CD4-positive, alpha-beta T cell (primary cell): ENCODE measurements around the gene GP1BA. TPM values are rescaled to one million over a fixed set of nuclear protein-coding genes. Genes with fewer than 3 reads are reported as not detected.

Source experiments
- ATAC-seq: fragments of 200-7000 bp; cut with Tn5 transposase; one replicate; pipeline ENCODE4 v1.10.0; 2022; ENCODE audit warnings: mild to moderate bottlenecking; ENCODE audit not compliant: poor library complexity
- CTCF ChIA-PET: fragments of 350-600 bp; sonication (Branson Sonifier 250); formaldehyde crosslinking; loops from one replicate; lab custom pipeline; 2021; ENCODE audit warnings: antibody characterized with exemption, inconsistent platforms; lab: Charles Lee
- POLR2A ChIA-PET: fragments of 350-600 bp; sonication (Branson Sonifier 250); formaldehyde crosslinking; loops from one replicate; lab custom pipeline; 2021; ENCODE audit warnings: antibody characterized with exemption, inconsistent platforms; lab: Charles Lee
- DNase-seq, 14 experiments: peaks; one replicate each; pipeline ENCODE4 v3.0.0-alpha.2; 2013 to 2020; ENCODE audit warnings: mixed read lengths in 2 of 14
- H3K27ac ChIP-seq, 2 donors: one replicate each; pipeline versions ENCODE4 v1.5.1 to v1.7.0; 2013; ENCODE audit warnings: low read length in 2 of 2, low read depth in 1 of 2, mild to moderate bottlenecking in 1 of 2
- H3K27me3 ChIP-seq, 2 experiments: 1 replicate in 1 of 2; 2 replicates in 1 of 2; pipeline versions ENCODE4 v1.6.1 to v1.7.0; 2013; ENCODE audit warnings: low read length in 2 of 2, control low read depth in 1 of 2, mild to moderate bottlenecking in 1 of 2, moderate library complexity in 1 of 2; ENCODE audit not compliant: insufficient read depth in 2 of 2, control insufficient read depth in 1 of 2
- H3K36me3 ChIP-seq: one replicate; pipeline ENCODE4 v1.6.1; 2013; ENCODE audit warnings: low read length, control low read depth; ENCODE audit not compliant: insufficient read depth
- H3K4me1 ChIP-seq: one replicate; pipeline ENCODE4 v1.6.1; 2013; ENCODE audit warnings: low read length, control low read depth; ENCODE audit not compliant: insufficient read depth
- H3K4me3 ChIP-seq: one replicate; pipeline ENCODE4 v1.5.1; 2013; ENCODE audit warnings: mild to moderate bottlenecking, low read length, moderate library complexity
- H3K9me3 ChIP-seq, 2 experiments: 1 replicate in 1 of 2; 2 replicates in 1 of 2; pipeline versions ENCODE4 v1.6.1 to v1.7.0; 2013; ENCODE audit warnings: low read length in 2 of 2, mild to moderate bottlenecking in 2 of 2, control low read depth in 1 of 2, moderate library complexity in 1 of 2; ENCODE audit not compliant: control insufficient read depth in 1 of 2, insufficient read depth in 1 of 2
- H3K27ac Mint-ChIP-seq: one replicate; pipeline ENCODE4 v1.8.0; 2020; ENCODE audit warnings: mixed read lengths
- H3K27me3 Mint-ChIP-seq: one replicate; pipeline ENCODE4 v1.8.0; 2021; ENCODE audit warnings: mixed read lengths
- H3K36me3 Mint-ChIP-seq: one replicate; pipeline ENCODE4 v1.8.0; 2021; ENCODE audit warnings: low read depth, mixed read lengths
- H3K4me1 Mint-ChIP-seq: one replicate; pipeline ENCODE4 v1.8.0; 2021; ENCODE audit warnings: low read depth, mixed read lengths
- H3K4me3 Mint-ChIP-seq: one replicate; pipeline ENCODE4 v1.8.0; 2020; ENCODE audit warnings: mild to moderate bottlenecking, mixed read lengths
- H3K9me3 Mint-ChIP-seq: one replicate; pipeline ENCODE4 v1.8.0; 2020; ENCODE audit warnings: mixed read lengths
- CTCF ChIP-seq: fragments of 200-600 bp; IDR thresholded peaks from one replicate; pipeline ENCODE4 v1.8.0; 2022; ENCODE audit warnings: antibody characterized with exemption, mild to moderate bottlenecking
- intact Hi-C, 2 experiments: fragments of 100-400 bp; cut with DNase I in 1 of 2; cut with micrococcal nuclease in 1 of 2; formaldehyde crosslinking; loops; one replicate each; pipeline versions ENCODE4 v1.15.1 to v1.9.0; 2023 to 2025; cut with DNase I, micrococcal nuclease
- total RNA-seq, 174 experiments: library from RNA in 2 of 174; stranded (reverse) in 2 of 174; gene quantifications; one replicate each; pipeline ENCODE4 v1.2.3 and lab custom pipeline; 2021 to 2026

The GP1BA gene
- total RNA-seq, 2 experiments from 2014 or later = not detected

GRCh38 chr17:4928881-4929280 is 3.2 kb upstream of the GP1BA start:
- ChIA-PET CTCF (no interaction called here), POLR2A (interaction anchor here (1.0 kb wide), 1 partner anchor 11 kb away, joined by 8 read pairs; the partner anchor contains the start of gene SLC25A11)
- Mint-ChIP-seq H3K4me1 (peaks cover 12% of the 10 kb centered on the region), H3K27ac (no peak overlapping the region), H3K4me3 (no peak overlapping the region), H3K36me3 (peaks cover 17% of the 10 kb centered on the region), H3K9me3 (no peaks in the 10 kb centered on the region), H3K27me3 (no peaks in the 10 kb centered on the region)
- no peak for TF ChIP-seq CTCF
- Histone ChIP-seq H3K9me3 (no peaks in the 10 kb centered on the region), H3K36me3 (no peaks in the 10 kb centered on the region), H3K4me3 (no peak overlapping the region), H3K4me1 (peaks cover 8% of the 10 kb centered on the region), H3K27ac (no peak overlapping the region), H3K27me3 (no peaks in the 10 kb centered on the region)
- no peak for DNase-seq
- no peak for ATAC-seq
- intact Hi-C loops = no loop called here

- Histone ChIP-seq H3K27me3 (no peaks in the 10 kb centered on the region), H3K27ac (no peak overlapping the region), H3K4me3 (no peak overlapping the region), H3K9me3 (no peaks in the 10 kb centered on the region), H3K4me1 (peaks cover 17% of the 10 kb centered on the region), H3K36me3 (peaks cover 14% of the 10 kb centered on the region)
- Mint-ChIP-seq H3K9me3 (no peaks in the 10 kb centered on the region), H3K4me1 (peaks cover 18% of the 10 kb centered on the region), H3K27me3 (no peaks in the 10 kb centered on the region), H3K4me3 (no peak overlapping the region), H3K27ac (no peak overlapping the region), H3K36me3 (peaks cover 29% of the 10 kb centered on the region)
- ChIA-PET POLR2A (no interaction called here), CTCF (no interaction called here)
- intact Hi-C loops = no loop called here
- DNase-seq (peak in 1 of 14 experiments; percentile 10), ATAC-seq (no peak)
- no peak for TF ChIP-seq CTCF
These were observed 679 bp downstream of the GP1BA start for GRCh38 chr17:4932756-4933155.

GRCh38 chr17:4933646-4934045 is 1.6 kb downstream of the GP1BA start:
- no peaks in the 10 kb centered on the region for H3K9me3 ChIP-seq
- Mint-ChIP-seq H3K4me1 (peaks cover 22% of the 10 kb centered on the region), H3K36me3 (peaks cover 29% of the 10 kb centered on the region), H3K27ac (peak overlapping the region; percentile 46), H3K9me3 (no peaks in the 10 kb centered on the region), H3K27me3 (no peaks in the 10 kb centered on the region), H3K4me3 (no peak overlapping the region)
- H3K27ac ChIP-seq = no peak overlapping the region
- no peak overlapping the region for H3K4me3 ChIP-seq
- no peaks in the 10 kb centered on the region for H3K27me3 ChIP-seq
- DNase-seq (no peak), ATAC-seq (no peak)
- H3K36me3 ChIP-seq = peaks cover 21% of the 10 kb centered on the region
- TF ChIP-seq CTCF = no peak
- intact Hi-C loops = no loop called here
- ChIA-PET CTCF (no interaction called here), POLR2A (interaction anchor here (1.3 kb wide), 1 partner anchor 34 kb away, joined by 10 read pairs; the partner anchor contains the start of gene SPAG7)
- H3K4me1 ChIP-seq = peaks cover 26% of the 10 kb centered on the region
